Nephron (organoid): ENCODE results near the gene MYOZ3.

Experiments
- H3K27ac Mint-ChIP-seq, 3 experiments: 2 replicates each; pipeline ENCODE4 v1.8.0; 2020; ENCODE audit warnings: mixed read lengths in 3 of 3, mild to moderate bottlenecking in 2 of 3, moderate library complexity in 1 of 3
- H3K27me3 Mint-ChIP-seq: 2 replicates; pipeline ENCODE4 v1.8.0; 2021; ENCODE audit warnings: low read depth, mild to moderate bottlenecking, moderate library complexity, mixed read lengths
- H3K36me3 Mint-ChIP-seq: 2 replicates; pipeline ENCODE4 v1.8.0; 2020; ENCODE audit warnings: low read depth, mixed read lengths
- H3K4me1 Mint-ChIP-seq: 2 replicates; pipeline ENCODE4 v1.8.0; 2020; ENCODE audit warnings: mixed read lengths
- H3K4me3 Mint-ChIP-seq, 3 experiments: 2 replicates each; pipeline ENCODE4 v1.8.0; 2020; ENCODE audit warnings: mild to moderate bottlenecking in 3 of 3, mixed read lengths in 3 of 3, moderate library complexity in 2 of 3
- H3K9me3 Mint-ChIP-seq: 2 replicates; pipeline ENCODE4 v1.8.0; 2020; ENCODE audit warnings: mixed read lengths
- CTCF ChIP-seq, 3 experiments: fragments of 200-600 bp; sonication (generic); IDR thresholded peaks; one replicate each; pipeline ENCODE4 v1.5.0; 2021; ENCODE audit warnings: antibody characterized with exemption in 3 of 3; ENCODE audit not compliant: unreplicated experiment in 3 of 3

Gene MYOZ3

GRCh38 chr5:150651382-150651781, 9.7 kb upstream of the MYOZ3 start:
- TF ChIP-seq CTCF (IDR thresholded peaks at IDR 0.05; ENCODE audit: unreplicated experiment in 3 of 3): no peak
- H3K27ac Mint-ChIP-seq: peak overlapping the region; percentile 67 to 79 (median 74)
- peaks cover 27% of the 10 kb centered on the region for H3K36me3 Mint-ChIP-seq
- H3K4me3 Mint-ChIP-seq: peak overlapping the region; percentile 2 to 37 (median 15)
- no peaks in the 10 kb centered on the region for H3K27me3 Mint-ChIP-seq
- no peaks in the 10 kb centered on the region for H3K9me3 Mint-ChIP-seq
- peaks cover 71% of the 10 kb centered on the region for H3K4me1 Mint-ChIP-seq

- Mint-ChIP-seq H3K4me1 (peaks cover 70% of the 10 kb centered on the region), H3K27ac (peak overlapping the region; percentile 74 to 82 (median 79)), H3K36me3 (peaks cover 27% of the 10 kb centered on the region), H3K4me3 (peak overlapping the region in 2 of 3 experiments; percentile 7 to 18), H3K27me3 (no peaks in the 10 kb centered on the region), H3K9me3 (no peaks in the 10 kb centered on the region)
- no peak for TF ChIP-seq CTCF (IDR thresholded peaks at IDR 0.05; ENCODE audit: unreplicated experiment in 3 of 3)
These were observed 9.0 kb upstream of the MYOZ3 start for GRCh38 chr5:150651924-150652671.

- Mint-ChIP-seq H3K4me1 (peaks cover 72% of the 10 kb centered on the region), H3K27me3 (no peaks in the 10 kb centered on the region), H3K9me3 (no peaks in the 10 kb centered on the region), H3K27ac (peak overlapping the region; percentile 74 to 81 (median 79)), H3K36me3 (peaks cover 22% of the 10 kb centered on the region), H3K4me3 (peak overlapping the region in 2 of 3 experiments; percentile 7 to 49)
- TF ChIP-seq CTCF (IDR thresholded peaks at IDR 0.05; ENCODE audit: unreplicated experiment in 3 of 3): peak in 1 of 3 experiments; percentile 10
These were observed 7.8 kb upstream of the MYOZ3 start for GRCh38 chr5:150653145-150653761.

- no peak for TF ChIP-seq CTCF (IDR thresholded peaks at IDR 0.05; ENCODE audit: unreplicated experiment in 3 of 3)
- Mint-ChIP-seq H3K4me3 (peak overlapping the region; percentile 8 to 47 (median 43)), H3K9me3 (no peaks in the 10 kb centered on the region), H3K27me3 (no peaks in the 10 kb centered on the region), H3K36me3 (peaks cover 15% of the 10 kb centered on the region), H3K4me1 (peaks cover 72% of the 10 kb centered on the region), H3K27ac (peak overlapping the region; percentile 74 to 81 (median 79))
These were observed 7.1 kb upstream of the MYOZ3 start for GRCh38 chr5:150653762-150654556.

- H3K27ac Mint-ChIP-seq: peak overlapping the region; percentile 72 to 85 (median 80)
- H3K9me3 Mint-ChIP-seq: no peaks in the 10 kb centered on the region
- H3K27me3 Mint-ChIP-seq: no peaks in the 10 kb centered on the region
- H3K4me3 Mint-ChIP-seq: peak overlapping the region in 1 of 3 experiments; percentile 7
- no peak for TF ChIP-seq CTCF (IDR thresholded peaks at IDR 0.05; ENCODE audit: unreplicated experiment in 3 of 3)
- H3K36me3 Mint-ChIP-seq: peaks cover 7% of the 10 kb centered on the region
- peaks cover 75% of the 10 kb centered on the region for H3K4me1 Mint-ChIP-seq
These were observed 5.8 kb upstream of the MYOZ3 start for GRCh38 chr5:150655221-150655620.
